Raji (cell line): Measurements from ENCODE around the gene KRT73.

Source experiments
- POLR2A ChIP-seq: IDR thresholded peaks from 2 replicates; pipeline ENCODE4 v1.6.1; 2011; ENCODE audit warnings: low read depth, low read length, control low read depth; ENCODE audit not compliant: insufficient read depth

KRT73 gene

GRCh38 chr12:52651726-52652261, 33.4 kb upstream of the KRT73 start, which contains the start of gene KRT2:
Gene KRT2 (minus strand): TSS chr12:52652211. CDS start chr12:52652142, 69 bp downstream.
- TF ChIP-seq POLR2A: no peak

DNA sequence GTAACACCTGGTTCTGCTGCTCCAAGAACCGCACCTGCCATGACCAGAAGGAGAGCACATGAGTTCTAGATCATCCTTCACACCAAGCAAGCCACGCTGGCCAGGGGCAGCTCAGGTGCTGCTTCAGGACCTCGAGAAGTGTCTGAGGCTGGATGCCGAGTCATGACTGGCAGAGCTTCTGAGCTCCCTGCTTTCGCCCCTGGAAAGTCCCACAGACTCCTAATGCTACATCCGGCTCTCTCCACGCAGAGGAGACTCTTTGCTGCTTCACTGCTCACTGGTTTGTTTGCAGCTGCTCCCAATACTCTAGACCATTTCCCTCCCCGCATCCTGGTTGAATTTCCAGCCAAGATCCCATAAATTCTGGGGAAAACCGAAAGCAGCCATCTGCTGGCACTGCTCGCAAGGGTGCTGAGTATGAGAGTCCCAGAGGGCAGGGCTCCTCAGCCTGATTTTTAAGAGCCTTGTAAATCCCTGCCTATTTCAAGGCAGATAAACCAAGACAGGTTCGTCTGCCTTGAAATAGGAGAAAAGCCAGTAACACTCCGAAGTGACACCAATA, 32.2 kb upstream of the KRT73 start:
- TF ChIP-seq POLR2A: no peak

DNA sequence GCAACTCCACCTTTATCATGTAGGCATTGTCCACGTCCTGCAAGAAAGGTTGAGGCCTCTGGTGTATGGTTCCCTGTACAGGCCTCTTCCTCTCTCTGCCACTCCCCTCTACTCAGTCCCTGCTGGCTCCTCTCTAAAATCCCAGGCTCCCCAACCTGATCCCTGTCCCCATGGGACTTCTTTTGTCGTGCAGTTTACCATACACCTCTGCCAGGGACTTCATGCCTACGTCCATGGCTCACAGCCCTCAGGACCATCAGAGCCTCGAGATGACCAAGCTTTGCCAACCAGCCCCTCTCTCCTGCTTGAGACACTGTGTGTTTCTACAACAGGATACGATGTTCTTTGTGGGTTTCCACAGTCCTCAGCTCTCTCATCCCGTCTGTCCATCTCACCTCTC, 30.7 kb upstream of the KRT73 start:
- no peak for TF ChIP-seq POLR2A

- no peak for TF ChIP-seq POLR2A
Measured at GRCh38 chr12:52648012-52648550, 29.7 kb upstream of the KRT73 start.

- TF ChIP-seq POLR2A: no peak
Measured at GRCh38 chr12:52647601-52648000, 29.2 kb upstream of the KRT73 start.

DNA sequence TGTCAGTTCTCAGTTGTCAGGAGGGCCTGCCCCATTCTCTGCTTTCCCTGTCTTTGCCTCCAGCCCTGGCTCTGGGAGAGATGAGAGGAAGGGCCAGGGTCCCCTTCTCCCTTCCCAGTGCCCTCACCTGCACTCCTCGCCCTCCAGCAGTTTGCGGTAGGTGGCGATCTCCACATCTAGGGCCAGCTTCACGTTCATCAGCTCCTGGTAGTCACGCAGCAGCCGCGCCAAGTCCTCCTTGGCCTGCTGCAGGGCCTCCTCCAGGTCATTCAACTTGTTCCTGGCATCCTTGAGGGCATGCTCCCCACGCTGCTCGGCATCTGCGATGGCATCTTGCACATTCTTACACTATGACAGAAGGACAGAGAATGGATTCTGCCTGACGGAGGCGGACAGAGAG, 28.3 kb upstream of the KRT73 start:
- TF ChIP-seq POLR2A: no peak

DNA sequence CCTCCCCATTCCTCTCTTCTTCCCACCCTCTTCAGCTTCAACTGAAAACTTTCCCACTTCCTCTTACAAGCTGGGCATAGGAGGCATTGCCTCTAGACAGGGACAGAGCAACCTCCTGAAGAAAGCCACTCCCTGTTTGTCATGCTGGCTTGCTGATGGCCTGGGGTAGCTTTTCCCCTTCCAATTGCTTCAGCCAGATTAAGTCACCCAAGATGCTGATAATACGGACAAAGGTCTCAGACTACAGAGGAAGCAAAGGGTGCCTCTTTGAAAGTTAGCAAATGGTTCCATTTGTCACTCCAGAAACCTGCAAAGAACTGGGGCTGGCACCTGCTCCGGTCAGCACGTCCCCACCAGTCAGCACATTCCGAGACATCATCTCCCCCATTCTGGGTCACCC, 27.6 kb upstream of the KRT73 start:
- no peak for TF ChIP-seq POLR2A

DNA sequence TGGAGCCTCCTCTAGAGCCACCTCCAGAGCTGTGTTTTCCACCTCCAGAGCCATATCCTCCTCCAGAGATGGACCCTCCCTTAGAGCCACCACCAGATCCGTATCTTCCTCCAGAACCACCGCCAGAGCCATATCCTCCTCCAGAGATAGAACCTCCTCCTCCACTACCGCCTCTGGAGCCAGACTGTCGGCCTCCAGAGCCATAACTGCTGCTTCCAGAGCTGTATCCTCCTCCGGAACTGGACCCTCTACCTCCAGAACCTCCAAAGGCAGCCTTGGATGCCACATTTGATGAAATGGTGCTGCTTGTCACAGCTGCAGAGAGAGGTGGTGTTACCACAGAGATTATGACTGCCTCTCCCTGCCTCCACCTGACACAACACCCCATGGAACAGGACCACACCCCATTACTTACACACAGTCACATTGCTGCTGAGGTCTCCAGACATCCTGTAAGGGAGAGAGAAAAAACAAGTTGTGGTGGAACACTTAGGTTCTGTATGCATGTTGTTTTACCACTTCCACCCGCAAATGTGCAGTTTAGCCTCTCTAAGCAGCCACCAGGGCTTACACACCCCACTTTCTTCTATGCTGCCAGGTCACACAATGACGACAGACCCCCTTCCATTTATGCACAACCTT, 26.9 kb upstream of the KRT73 start:
- TF ChIP-seq POLR2A: no peak

DNA sequence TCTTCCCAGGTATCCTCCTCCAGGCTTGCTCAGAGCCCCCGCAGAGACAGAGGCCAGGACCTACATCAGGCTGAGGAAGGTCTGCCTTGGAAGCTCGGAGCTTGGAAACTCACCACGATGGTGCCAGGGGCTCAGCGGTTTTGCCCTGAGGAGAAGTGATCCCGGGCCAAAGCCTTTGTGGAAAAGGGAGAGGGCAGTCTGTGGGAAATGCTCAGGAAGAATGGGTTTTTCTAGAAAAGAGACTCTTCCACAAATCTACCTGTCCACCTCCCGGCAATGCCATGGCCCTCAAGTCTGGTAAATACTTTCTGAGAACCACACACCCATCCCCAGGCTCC, 25.7 kb upstream of the KRT73 start:
- TF ChIP-seq POLR2A: no peak

DNA sequence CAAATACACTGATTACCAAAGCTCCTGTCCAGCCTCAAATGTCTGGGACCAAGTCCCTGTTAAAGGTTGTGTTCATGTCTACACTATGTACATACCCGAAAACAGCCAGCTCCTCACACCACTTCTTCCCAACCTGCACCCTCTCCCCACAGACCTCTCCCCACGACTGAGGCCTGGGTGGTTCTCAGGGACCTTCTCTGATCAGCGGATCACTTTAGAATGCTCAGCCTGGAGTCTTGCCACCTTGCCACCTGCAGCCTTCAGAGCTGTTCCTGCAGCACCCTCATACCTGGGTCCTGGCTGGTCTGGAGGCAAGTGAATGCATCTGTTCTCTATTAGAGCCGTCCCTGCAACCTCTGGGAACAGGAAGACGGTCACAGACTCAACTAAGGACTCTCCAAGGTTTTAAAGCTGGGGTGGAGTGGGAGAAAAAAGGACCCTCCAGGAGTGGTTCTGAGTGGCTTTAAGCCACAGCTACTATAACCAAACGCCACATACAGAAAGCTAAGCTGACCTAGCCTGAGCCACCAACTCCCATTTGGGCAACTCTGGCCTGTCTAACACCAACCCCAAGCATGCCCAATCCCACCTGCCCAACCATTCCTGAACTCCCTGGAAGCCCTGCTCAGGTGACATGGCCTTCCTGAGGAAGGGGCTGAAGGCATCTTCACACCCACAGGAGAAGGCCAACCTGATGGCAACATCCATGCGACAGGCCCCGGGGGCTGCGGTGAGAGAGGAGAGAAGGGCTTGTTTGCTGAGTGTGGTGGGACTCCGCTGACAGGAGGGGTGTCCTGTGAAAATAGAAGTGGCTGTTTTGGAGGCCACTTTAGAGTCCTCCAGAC, 25.1 kb upstream of the KRT73 start:
- no peak for TF ChIP-seq POLR2A

GRCh38 chr12:52641468-52641867, 23.1 kb upstream of the KRT73 start:
- no peak for TF ChIP-seq POLR2A

- TF ChIP-seq POLR2A: no peak
Measured at GRCh38 chr12:52637299-52637698, 18.9 kb upstream of the KRT73 start.

- TF ChIP-seq POLR2A: no peak
Measured at GRCh38 chr12:52636592-52637258, 18.4 kb upstream of the KRT73 start.

GRCh38 chr12:52636189-52636588, 17.8 kb upstream of the KRT73 start:
- TF ChIP-seq POLR2A: no peak
